Mesenteric fat pad (tissue), 1 donor: Measurements from ENCODE around the gene NOS2. TPM values are rescaled to one million over a fixed set of nuclear protein-coding genes. Genes with fewer than 3 reads are reported as not detected.
"Not testable (repeated sequence)": the region's sequence is repeated elsewhere in the genome, so short reads cannot be mapped to it uniquely, and the experiment has no call there.

Experiments
- DNase-seq: peaks from one replicate; pipeline ENCODE4 v3.0.0-alpha.2; 2020; ENCODE audit warnings: low spot score
- long read RNA-seq: library from polyadenylated mRNA; unstranded; transcript quantifications from one replicate; pipeline ENCODE4 v2.0.0, GENCODE V29; 2020
- total RNA-seq: library from RNA; stranded (reverse); fragmentation: NEBNext Ultra II Directional; extraction: Animal tissue kit (Norgen Biotek cat#: 25700); gene quantifications from one replicate; pipeline ENCODE4 v1.2.1, GENCODE V29; 2021
- donor health status: DM: yes; HTN: yes; CAD: no.

Gene NOS2
- total RNA-seq: 0.13 TPM
- long read RNA-seq, partial matches to known transcripts: 1 of 2 reads
- long read RNA-seq, other reads (novel, unspliced or antisense): 1 of 2 reads

DNA sequence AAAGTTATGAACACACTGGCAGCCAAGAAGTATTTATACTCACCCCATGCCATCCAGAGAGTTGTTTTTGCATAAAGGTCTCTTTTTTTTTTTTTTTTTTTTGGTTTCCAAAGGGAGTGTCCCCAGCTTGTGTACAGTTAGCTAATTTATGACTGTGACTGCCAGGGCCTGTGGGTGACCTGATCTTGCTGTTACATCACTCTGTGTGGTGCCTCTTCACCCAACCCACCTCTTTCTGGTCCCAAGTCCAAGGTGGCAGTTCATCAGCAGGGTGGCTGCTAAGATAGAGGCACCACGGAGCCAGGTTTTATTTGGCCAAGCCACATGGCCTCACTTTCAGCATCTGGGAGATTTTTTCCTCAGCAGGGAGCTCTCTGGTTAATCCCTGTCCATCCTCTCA, at the start of gene NOS2:
TSS of gene NOS2 (minus strand) at position 8 of the 400 bp plus-strand sequence. CDS start 1,720 bp downstream, outside the sequence.
- no peak for DNase-seq

DNA sequence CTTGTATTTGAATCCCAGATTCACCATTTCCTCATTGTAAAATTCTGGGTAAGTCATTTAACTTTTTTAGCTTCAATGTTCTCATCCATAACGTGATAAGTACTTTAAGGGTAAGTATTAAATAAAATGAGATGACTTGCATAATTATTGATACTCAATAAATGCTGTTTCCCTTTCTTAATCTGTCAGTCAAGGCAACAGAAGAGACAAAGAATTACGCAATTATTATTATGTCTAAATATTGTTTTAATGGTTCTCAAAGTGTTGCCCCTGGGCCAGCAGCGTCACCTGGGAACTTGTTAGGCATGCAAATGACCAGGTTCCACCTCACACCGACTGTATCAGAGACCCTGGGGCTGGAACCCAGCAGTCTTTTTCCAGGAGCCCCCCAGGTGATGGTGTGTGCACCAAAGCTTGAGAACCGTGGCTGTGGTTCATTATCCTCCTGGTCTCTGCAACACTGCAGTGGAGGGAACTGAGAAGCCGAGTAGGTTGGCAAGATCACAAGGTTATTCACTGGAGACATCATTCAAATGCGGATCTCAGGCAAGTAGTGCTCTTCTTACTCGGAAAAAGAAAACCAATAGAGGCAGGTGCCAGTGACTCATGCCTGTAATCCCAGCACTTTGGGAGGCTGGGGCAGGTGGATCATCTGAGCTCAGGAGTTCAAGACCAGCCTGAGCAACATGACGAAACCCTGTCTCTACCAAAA, 49.3 kb upstream of the NOS2 start:
- no peak for DNase-seq

DNA sequence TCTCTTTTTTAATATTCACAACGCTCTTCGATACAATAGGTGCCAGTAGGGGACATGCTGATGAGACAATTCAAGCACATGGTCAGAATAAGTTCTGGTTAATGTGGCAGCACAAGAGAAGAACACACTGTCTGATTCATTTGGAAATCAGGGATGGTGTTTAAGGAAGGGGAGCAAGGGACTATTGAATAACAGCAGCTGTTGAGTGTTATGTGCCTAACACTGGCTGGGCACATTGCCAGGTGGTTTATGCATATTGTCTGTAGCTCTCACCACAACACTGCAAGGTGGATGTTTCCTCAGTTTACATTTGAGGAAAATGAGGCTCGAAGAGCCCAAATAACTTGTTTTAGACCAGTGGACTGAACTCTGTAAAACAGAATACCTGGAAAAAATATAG, 48.6 kb upstream of the NOS2 start:
- no peak for DNase-seq

DNA sequence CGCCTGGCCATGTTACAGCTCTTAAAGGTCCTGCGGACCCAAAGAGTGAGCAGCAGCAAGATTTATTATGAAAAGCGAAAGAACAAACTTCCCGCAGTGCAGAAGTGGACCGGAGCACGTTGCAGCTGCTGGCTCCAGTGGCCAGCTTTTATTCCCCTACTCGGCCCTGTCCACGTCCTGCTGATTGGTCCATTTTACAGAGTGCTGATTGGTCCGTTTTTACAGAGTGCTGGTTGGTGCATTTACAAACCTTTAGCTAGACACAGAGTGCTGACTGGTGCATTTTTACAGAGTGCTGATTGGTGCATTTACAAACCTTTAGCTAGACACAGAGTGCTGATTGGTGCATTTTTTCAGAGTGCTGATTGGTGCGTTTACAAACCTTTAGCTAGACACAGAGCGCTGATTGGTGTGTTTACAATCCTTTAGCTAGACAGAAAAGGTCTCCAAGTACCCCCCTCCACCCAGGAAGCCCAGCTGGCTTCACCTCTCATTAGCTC, 46.5 kb upstream of the NOS2 start:
- not testable (repeated sequence) for DNase-seq

DNA sequence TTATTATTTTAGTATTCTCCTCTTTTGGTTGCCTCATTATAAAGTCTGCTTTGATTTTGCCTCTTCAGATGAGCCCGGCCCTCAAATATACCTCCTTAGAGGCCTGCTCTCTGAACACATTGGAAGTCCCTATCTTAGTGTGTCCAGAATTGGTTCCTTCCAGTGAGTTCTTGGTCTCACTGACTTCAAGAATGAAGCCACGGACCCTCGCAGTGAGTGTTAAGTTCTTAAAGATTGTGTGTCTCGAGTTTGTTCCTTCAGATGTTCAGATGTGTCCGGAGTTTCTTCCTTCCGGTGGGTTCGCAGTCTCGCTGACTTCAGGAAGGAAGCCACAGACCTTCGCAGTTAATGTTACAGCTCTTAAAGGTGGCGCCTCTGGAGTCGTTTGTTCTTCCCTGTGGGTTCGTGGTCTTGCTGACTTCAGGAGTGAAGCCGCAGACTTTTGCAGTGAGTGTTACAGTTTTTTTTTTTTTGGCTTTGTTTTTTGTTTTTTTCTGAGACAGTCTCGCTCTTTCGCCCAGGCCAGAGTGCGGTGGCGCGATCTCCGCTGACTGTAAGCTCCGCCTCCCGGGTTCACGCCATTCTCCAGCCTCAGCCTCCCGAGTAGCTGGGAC, 45.8 kb upstream of the NOS2 start:
- no peak for DNase-seq

DNA sequence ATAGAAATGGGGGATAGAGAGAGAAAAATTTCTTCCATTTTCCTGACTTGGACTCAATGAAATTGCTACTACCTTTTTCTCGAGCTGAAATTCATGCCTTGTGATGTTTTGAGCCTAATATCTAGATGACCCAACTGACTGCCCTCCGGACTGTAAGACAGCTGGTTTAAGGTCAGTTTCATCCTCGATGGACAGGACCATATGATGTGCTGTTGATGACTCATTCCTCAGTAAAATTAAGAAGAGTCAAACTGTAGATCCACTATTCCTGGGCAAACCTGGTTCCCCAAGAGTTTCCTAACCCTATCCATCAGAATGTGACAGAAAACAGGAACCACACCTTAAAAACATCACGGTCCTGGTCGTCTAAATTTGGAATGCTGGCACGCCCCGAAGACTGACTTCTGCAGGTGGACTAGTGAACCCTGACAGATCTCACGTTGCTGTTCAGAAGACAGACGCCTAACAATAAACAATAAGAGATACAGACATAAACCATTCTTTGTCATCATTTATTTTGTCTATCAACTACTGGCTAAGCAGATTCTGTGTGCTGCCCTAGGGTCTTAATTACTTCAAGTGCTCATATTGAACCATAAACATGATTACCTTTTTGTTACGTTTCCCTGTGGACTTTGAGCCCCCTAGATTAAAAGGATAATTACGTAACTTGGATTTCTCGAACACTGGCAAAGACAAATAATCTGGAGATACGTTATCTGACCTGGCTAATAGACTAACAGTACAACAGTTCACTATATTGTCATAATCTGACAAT, 45.1 kb upstream of the NOS2 start:
- no peak for DNase-seq

DNA sequence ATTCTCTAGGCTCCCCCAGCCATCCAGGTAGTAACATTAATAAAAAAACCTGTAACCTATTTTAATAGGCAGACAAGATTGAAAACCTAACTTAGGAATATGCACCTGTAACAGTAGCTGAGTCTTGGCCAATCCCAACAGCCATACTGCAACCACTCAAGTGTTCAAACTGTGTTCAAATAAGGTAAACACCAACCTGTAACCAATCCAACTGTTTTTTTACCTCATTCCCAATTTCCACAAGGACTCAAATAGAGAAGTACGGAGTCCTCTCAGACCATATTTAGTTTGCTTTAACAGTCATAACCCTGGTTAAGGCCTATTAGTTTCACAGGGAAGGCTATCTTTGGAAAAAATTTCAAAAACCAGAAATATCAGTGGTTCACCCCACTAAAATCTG, 40.4 kb upstream of the NOS2 start:
- no peak for DNase-seq

DNA sequence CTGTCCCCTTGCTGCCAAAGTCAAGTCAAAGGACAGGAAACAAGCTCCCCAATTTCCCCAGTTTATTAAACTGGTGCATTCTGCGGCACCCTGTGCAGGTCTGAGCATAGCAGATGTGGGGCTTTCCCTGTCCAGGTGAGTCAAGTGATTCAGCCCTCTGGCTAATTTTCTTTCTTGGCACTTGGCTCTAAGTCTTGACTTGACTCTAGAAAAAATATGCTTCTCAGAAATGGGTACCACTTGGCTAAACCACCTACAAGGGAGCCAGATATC, 40.0 kb upstream of the NOS2 start:
- not testable (repeated sequence) for DNase-seq

DNA sequence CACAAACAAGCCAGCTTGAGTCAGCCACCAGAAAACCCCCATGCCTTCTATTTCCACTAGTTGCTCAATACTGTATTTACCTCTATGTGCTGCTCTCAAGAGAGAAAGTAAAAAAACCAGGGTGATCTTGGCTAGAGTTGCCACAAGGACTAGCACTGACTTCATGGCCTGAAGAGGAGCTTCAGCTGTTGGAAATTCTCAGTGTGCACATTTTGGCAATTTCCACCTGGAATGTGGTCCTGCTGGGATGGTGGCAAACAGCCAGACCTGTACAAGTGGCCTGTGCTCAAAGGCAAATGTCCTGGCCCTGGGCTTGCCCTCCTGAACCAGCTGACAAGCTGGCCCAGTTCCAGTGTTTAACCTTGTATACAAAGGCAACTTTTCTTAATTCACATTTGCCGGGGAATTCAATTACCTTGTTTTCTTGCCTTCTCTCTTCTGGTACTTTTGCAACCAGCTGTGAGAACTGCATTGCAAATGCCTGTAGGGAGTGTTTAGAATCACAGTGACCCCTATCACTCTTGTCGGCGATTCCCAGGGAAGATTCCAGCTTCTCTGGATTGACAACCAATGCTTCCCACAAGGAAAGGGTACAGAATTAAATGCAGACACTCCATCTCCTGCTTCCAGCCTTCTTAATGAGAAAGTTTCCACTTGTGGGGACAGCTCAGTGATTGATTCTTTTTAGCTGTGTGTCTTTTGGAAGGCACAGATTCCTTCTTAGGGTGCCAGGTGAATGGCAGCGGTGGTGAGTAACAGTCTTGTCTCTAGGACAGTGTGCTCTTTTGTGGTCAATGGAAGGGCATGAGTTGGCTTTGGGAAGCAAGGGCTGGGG, 39.5 kb upstream of the NOS2 start:
- not testable (repeated sequence) for DNase-seq

DNA sequence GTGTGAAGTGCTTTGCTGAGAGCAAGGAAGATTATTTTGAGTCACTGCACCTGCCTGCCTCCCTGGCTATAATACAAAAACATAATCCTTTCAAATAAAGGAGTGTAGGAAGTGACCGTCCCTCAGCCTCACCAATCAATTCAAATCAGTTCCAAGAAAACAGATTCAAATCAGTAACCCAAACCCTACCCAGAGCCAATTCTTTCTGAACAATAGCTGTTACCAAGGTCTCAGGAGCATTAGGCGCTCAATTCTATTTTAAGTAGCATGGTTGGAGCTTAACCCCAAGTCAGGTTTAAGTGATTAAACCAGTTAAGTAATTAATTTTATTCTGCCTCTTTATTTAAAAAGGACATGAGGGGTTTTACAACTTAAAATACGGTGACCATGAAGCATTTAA, 38.3 kb upstream of the NOS2 start:
- DNase-seq: not testable (repeated sequence)

DNA sequence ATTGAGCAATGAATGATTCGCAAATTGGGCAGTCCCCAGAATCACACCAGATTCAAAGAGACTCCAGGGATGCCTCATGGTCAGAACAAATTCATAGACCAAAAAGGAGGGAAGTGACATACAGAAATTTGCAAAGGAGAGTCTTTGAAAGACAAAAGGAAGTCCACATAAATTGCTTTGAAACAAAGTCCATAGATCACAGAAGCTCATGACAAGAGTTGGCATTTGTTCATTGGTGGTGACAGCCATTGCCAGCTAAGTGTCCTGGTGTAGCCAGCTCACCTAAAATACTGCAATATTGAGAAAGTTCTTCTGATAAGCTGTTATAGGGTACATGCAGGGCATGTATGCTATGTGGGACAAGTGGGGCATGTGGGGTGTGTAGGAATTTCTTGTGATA, 37.4 kb upstream of the NOS2 start:
- not testable (repeated sequence) for DNase-seq

DNA sequence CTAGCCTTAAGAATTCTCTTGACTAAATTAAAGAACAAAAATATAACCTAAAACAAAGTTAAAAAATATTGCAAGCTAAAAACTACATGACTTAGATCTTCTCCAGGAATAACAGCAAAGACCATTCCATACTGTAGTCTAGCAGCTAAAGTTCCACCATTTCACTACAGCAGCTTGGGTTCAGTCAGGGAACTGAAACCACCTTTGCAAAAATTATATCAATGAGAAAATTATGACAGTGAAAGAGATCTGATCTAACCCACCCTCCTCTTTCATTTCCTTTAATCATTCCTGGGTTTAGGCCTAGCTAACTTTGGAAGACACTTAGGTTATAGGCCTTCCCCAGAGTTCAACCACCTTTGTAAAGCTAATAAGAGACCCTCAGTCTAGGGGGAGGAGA, 36.3 kb upstream of the NOS2 start:
- DNase-seq: no peak

DNA sequence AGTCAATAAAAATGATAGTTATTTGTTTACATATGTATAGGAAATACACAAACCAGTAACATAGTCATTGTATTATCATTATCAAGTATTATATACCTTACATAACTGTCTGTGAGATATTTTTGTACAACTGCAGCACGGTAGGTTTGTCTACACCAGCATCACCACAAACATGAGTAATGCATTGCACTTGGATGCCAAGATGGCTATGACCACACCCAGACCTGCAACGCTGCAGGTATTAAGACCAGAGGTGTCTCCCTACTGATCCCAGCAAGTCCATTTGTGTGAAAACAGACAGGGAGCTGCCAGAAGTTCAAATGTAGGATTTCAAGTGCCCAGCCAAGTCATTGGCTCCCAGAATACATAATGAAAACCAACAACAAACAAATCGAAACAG, 34.2 kb upstream of the NOS2 start:
- DNase-seq: no peak

DNA sequence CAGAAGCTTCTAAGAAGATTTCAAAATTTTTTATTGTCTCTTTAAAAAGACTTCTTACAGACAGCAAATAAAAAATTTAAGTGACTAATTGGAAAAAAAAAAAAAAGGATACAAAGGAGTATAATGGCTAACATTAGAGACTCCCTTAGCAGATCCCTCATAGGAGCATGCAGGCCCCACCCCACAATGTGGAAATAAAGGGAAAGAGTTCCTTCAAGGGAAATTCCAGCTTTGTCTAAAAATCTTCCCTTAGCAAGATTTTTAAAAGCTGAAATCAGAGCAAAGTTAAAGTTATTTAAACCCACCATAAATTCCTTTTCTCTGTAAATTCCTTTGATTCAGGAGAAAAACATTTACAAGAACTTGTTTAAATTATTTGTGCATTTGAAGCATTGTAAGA, 32.5 kb upstream of the NOS2 start:
- DNase-seq: no peak

DNA sequence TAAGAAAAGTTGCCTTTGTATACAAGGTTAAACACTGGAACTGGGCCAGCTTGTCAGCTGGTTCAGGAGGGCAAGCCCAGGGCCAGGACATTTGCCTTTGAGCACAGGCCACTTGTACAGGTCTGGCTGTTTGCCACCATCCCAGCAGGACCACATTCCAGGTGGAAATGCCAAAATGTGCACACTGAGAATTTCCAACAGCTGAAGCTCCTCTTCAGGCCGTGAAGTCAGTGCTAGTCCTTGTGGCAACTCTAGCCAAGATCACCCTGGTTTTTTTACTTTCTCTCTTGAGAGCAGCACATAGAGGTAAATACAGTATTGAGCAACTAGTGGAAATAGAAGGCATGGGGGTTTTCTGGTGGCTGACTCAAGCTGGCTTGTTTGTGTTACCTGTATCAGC, 29.6 kb upstream of the NOS2 start:
- DNase-seq: not testable (repeated sequence)

DNA sequence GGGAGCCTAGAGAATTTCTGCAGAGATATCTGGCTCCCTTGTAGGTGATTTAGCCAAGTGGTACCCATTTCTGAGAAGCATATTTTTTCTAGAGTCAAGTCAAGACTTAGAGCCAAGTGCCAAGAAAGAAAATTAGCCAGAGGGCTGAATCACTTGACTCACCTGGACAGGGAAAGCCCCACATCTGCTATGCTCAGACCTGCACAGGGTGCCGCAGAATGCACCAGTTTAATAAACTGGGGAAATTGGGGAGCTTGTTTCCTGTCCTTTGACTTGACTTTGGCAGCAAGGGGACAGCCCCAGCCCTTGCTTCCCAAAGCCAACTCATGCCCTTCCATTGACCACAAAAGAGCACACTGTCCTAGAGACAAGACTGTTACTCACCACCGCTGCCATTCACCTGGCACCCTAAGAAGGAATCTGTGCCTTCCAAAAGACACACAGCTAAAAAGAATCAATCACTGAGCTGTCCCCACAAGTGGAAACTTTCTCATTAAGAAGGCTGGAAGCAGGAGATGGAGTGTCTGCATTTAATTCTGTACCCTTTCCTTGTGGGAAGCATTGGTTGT, 28.9 kb upstream of the NOS2 start:
- not testable (repeated sequence) for DNase-seq

DNA sequence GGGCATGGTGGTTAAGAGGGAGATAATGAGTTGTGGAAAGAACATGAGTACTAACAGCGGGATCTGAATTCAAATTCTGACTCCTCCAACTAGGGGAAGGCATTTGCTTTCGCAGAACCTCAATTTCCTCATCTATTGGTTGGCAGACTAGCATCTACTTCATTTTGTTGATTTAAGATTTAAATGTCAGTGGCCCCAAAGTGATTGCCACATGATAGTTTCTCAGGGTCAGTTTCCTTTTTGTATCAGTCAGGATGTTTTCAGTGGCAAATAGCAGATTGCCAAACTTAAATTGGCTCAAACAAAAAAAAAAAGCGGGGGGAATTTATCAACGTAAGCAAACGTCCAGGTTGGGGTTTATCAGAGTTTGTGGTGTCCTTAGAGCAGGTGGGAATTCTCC, 25.1 kb upstream of the NOS2 start:
- DNase-seq: no peak

DNA sequence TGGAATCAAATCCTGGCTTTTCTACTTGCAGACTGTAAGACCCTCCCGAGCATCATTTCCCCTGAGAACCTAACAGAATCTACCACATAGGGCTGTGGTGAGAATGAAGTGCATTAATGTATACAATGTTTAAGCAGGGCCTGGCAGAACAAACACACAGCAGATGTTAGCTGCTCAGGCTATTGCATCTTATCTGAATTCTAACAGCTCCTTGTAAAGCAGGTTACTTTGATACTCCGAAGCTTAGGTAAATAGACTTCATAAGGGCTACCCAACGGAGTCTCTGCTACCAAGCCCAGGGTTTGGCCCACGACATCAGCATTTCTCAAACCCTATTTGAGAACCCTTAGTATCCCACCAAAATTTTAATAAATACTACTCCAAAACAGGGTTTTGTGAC, 24.4 kb upstream of the NOS2 start:
- no peak for DNase-seq

DNA sequence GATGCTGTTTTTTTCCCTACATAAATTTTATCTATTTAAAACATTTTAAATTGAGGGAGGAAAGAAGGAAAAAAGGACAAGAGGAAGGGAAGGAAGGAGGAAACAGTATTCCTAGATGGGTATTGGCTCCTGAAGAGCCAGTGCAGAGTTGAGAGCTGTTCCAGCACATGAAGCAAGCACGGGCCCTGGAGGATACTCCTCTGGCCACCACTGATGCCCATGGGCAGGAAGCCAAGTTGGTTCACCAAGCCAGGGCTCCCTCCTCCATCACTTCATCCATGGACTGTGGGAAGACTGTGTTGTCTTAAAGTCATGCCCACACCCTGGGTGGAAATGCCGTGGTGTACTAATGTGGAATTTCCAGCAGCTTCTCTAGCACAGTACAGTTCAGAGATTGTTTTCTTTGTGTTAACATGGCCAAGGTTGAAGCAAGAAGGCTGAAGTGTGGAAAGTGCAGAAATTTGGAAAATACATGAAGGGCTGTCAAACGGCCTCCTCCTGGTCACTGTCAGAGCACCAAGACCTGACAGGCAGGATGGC, 23.9 kb upstream of the NOS2 start:
- no peak for DNase-seq

DNA sequence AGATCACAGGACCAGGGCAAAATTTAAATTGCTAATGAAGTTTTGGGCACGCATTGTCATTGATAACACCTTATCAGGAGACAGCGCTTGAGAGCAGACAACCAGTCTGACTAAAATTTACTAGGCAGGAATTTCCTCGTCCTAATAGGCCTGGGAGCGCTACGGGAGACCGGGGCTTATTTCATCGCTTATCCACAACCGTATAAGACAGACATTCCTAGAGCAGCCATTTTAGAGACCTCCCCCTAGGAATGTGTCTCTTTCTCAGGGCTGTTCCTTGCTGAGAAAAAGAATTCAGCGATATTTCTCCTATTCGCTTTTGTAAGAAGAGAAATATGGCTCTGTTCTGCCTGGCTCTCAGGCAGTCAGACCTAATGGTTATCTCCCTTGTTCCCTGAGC, 21.8 kb upstream of the NOS2 start:
- not testable (repeated sequence) for DNase-seq

DNA sequence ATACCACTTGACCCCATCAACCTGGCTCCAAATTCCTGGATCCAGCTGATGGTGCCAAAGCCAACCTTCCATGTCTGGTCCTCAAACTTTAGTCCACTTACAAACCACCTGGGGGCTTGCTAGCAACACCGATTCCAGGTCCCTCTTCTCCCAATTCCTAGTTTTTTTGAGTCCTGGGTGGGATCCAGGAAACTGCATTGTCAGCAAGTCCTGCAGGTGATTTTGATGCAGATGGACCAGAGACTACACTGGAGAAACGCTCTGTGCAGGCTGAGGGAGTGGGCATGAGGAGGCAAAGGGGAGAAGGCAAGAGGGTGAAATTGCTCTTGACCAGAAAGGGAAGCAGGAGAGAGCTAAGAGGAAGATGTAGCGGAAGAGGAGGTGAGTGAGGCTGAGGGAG, 21.0 kb upstream of the NOS2 start:
- DNase-seq: no peak
